HepG2 (cell line): Measurements from ENCODE around the gene PDLIM5. TPM values are rescaled to one million over a fixed set of nuclear protein-coding genes. Genes with fewer than 3 reads are reported as not detected.

Experiments
- ARHGAP35 ChIP-seq: sonication (generic); formaldehyde crosslinking; IDR thresholded peaks from 2 replicates; pipeline ENCODE4 v1.9.0; 2022; ENCODE audit warnings: mild to moderate bottlenecking, inconsistent platforms, moderate library complexity, missing genetic modification reagents, borderline replicate concordance
- ATF7 ChIP-seq, 2 experiments: fragments of 450-650 bp in 1 of 2; sonication (generic) in 1 of 2; formaldehyde crosslinking in 1 of 2; IDR thresholded peaks; 2 replicates each; pipeline versions ENCODE4 v1.4.0 to v1.6.1; 2016 to 2020; ENCODE audit warnings: antibody characterized with exemption in 1 of 2, mild to moderate bottlenecking in 1 of 2, missing genetic modification reagents in 1 of 2
- CCDC6 ChIP-seq: sonication (generic); formaldehyde crosslinking; IDR thresholded peaks from 2 replicates; pipeline ENCODE4 v1.8.1; 2022; ENCODE audit warnings: mild to moderate bottlenecking, missing genetic modification reagents, moderate library complexity
- CREB1 ChIP-seq, 2 experiments: fragments of 450-650 bp in 1 of 2; IDR thresholded peaks; 2 replicates each; pipeline ENCODE4 v1.6.1; 2016 to 2017; ENCODE audit warnings: control low read depth in 1 of 2, mild to moderate bottlenecking in 1 of 2, missing compliant biosample characterization in 1 of 2, missing genetic modification characterization in 1 of 2
- DR1 ChIP-seq: sonication (generic); formaldehyde crosslinking; IDR thresholded peaks from 2 replicates; pipeline ENCODE4 v1.8.0; 2021; ENCODE audit warnings: mild to moderate bottlenecking, missing genetic modification reagents, inconsistent platforms
- FOXA3 ChIP-seq: IDR thresholded peaks from 2 replicates; pipeline ENCODE4 v1.6.1; 2016; ENCODE audit warnings: missing genetic modification reagents, missing compliant biosample characterization
- FOXJ3 ChIP-seq: sonication (generic); formaldehyde crosslinking; IDR thresholded peaks from 2 replicates; pipeline ENCODE4 v1.4.0; 2020; ENCODE audit warnings: missing genetic modification reagents, mild to moderate bottlenecking, borderline replicate concordance
- IRF2 ChIP-seq: IDR thresholded peaks from 2 replicates; pipeline ENCODE4 v1.6.1; 2018; ENCODE audit warnings: missing genetic modification reagents, missing compliant biosample characterization
- KLF11 ChIP-seq: IDR thresholded peaks from 2 replicates; pipeline ENCODE4 v1.6.1; 2016; ENCODE audit warnings: missing compliant biosample characterization
- KMT2B ChIP-seq: IDR thresholded peaks from 2 replicates; pipeline ENCODE4 v1.6.1; 2016; ENCODE audit warnings: missing genetic modification reagents, missing compliant biosample characterization
- SYNCRIP ChIP-seq: fragments of 200-400 bp; formaldehyde crosslinking; IDR thresholded peaks from 2 replicates; pipeline ENCODE4 v1.6.1; 2018; ENCODE audit warnings: mild to moderate bottlenecking, low read depth, low read length; ENCODE audit not compliant: insufficient read depth
- TAF1 ChIP-seq: sonication (generic); formaldehyde crosslinking; IDR thresholded peaks from 2 replicates; pipeline ENCODE4 v1.4.0; 2020; ENCODE audit warnings: missing genetic modification reagents
- ZMAT3 ChIP-seq: sonication (generic); formaldehyde crosslinking; conservative IDR thresholded peaks from 2 replicates; pipeline ENCODE4 v1.7.0; 2021; ENCODE audit warnings: missing genetic modification reagents
- ZNF274 ChIP-seq: sonication (generic); formaldehyde crosslinking; IDR thresholded peaks from 2 replicates; pipeline ENCODE4 v1.5.1; 2020; ENCODE audit warnings: mild to moderate bottlenecking, missing genetic modification reagents
- ZNF44 ChIP-seq: sonication (generic); formaldehyde crosslinking; IDR thresholded peaks from 2 replicates; pipeline ENCODE4 v1.5.1; 2020; ENCODE audit warnings: mild to moderate bottlenecking, missing genetic modification reagents
- ZNF562 ChIP-seq: sonication (generic); formaldehyde crosslinking; IDR thresholded peaks from 2 replicates; pipeline ENCODE4 v1.8.0; 2022; ENCODE audit warnings: missing genetic modification reagents, borderline replicate concordance
- ZNF607 ChIP-seq: sonication (generic); formaldehyde crosslinking; IDR thresholded peaks from 2 replicates; pipeline ENCODE4 v1.5.1; 2020; ENCODE audit warnings: missing genetic modification reagents, mild to moderate bottlenecking, borderline replicate concordance
- ZSCAN31 ChIP-seq: sonication (generic); formaldehyde crosslinking; IDR thresholded peaks from 2 replicates; pipeline ENCODE4 v1.5.0; 2020; ENCODE audit warnings: low read depth, mild to moderate bottlenecking, missing genetic modification reagents
- polyA plus RNA-seq, 8 experiments: library from polyadenylated mRNA; depleted of rRNA in 3 of 8; stranded (reverse) in 7 of 8; unstranded in 1 of 8; fragments of >200 nt; fragmentation: Illumina TruSeq in 4 of 8; extraction: Trizol in 4 of 8; gene quantifications; 2 replicates each; pipeline versions ENCODE4 v1.2.1 to v1.2.3, GENCODE V29; 2011 to 2016; ENCODE audit warnings: low read depth in 4 of 8, missing spikeins in 1 of 8, mixed read lengths in 1 of 8; ENCODE audit not compliant: insufficient read depth in 1 of 8
- total RNA-seq, 5 experiments: library from RNA; depleted of rRNA; stranded (reverse); fragments of >200 nt; fragmentation: Illumina TruSeq; extraction: Trizol; gene quantifications; 2 replicates each; pipeline ENCODE4 v1.2.3, GENCODE V29; 2016; ENCODE audit warnings: low read depth in 1 of 5
- TF ChIP-seq, protein P1 (sequence below): sonication (generic); formaldehyde crosslinking; IDR thresholded peaks from 2 replicates; pipeline ENCODE4 v1.4.0; 2020; ENCODE audit warnings: missing genetic modification reagents
- TF ChIP-seq, protein P2 (sequence below): IDR thresholded peaks from 2 replicates; pipeline ENCODE4 v1.6.1; 2018; ENCODE audit warnings: missing genetic modification reagents, mild to moderate bottlenecking, missing compliant biosample characterization
- TF ChIP-seq, protein P3 (sequence below), 2 experiments: sonication (generic) in 1 of 2; formaldehyde crosslinking in 1 of 2; IDR thresholded peaks; 2 replicates each; pipeline versions ENCODE4 v1.6.1 to v1.9.0; 2014 to 2022; ENCODE audit warnings: antibody characterized with exemption in 1 of 2, borderline replicate concordance in 1 of 2, inconsistent platforms in 1 of 2, low read depth in 1 of 2, missing genetic modification reagents in 1 of 2

The PDLIM5 gene
- total and polyA plus RNA-seq, 2 of the 13 experiments (the other 11 are each of a cell fraction or from before 2014, with no cell fraction given), result 52.8 to 119 TPM

DNA sequence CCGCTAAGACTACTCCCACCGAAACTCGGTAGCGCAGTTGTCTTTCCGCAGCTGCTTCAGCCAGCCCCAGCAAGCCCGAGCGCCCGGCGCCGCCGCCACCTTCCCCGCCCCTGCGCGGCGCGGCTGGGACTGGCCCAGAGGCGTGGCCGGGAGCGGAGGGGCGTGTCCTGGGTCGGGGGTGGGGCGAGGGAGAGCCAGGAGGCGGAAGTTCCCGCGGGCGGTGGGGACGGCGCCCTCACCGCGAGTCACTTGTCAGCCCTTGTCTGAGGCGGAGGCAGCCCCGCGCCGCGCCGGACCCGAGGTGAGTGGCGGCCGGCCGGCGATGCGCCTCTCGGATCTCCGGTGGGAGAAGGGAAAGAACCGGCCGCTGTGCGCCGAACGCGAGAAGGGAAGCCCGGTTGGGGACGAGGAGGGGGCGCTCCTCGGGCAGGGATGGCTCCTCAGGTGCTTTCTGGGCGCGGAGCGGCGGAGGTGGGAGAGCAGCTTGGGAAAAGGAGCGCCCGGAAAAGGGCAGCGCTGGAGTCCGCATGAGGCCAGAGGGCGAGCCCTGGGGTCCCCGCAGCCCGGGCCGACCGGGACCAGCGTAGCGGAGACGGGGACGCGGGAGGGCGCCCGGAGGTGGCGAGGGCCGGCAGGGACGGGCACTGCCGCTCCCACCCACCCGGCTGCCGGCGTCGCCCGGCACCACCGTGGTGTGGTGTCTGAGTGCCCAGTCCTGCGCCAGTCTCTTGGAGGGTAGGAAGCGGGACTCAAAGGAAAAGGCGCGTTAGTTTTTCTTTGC is at the start of gene PDLIM5 (continued):
- TF ChIP-seq ZSCAN31 (CRISPR knock-in tag) (peak; percentile 62; the same call in 1 of the 2 replicates), ZNF607 (0 out of 2 replicates have a peak, but pooled peaks have one; percentile 85), ARHGAP35 (CRISPR knock-in tag) (no peak; the same call in 1 of the 2 replicates), SYNCRIP (no peak), CREB1 (IDR thresholded peaks at IDR 0.05) (no peak), CREB1 (CRISPR knock-in tag; IDR thresholded peaks at IDR 0.05) (no peak), ZNF562 (CRISPR knock-in tag) (no peak), KLF11 (CRISPR knock-in tag) (no peak), FOXJ3 (CRISPR knock-in tag) (no peak), ZMAT3 (CRISPR knock-in tag) (peak; percentile 36; the same call in 1 of the 2 replicates), TAF1 (CRISPR knock-in tag) (peak; percentile 98), IRF2 (CRISPR knock-in tag) (peak; percentile 74), FOXA3 (CRISPR knock-in tag) (peak; percentile 53), DR1 (0 out of 2 replicates have a peak, but pooled peaks have one; percentile 24), CCDC6 (CRISPR knock-in tag) (no peak; the same call in none of the 2 replicates), ATF7 (IDR thresholded peaks at IDR 0.05) (no peak), ATF7 (CRISPR knock-in tag; IDR thresholded peaks at IDR 0.05) (no peak), ZNF274 (CRISPR knock-in tag) (peak; percentile 91; the same call in 1 of the 2 replicates), ZNF44 (CRISPR knock-in tag) (no peak), KMT2B (peak; percentile 61; the same call in 1 of the 2 replicates)
- TF ChIP-seq, protein P1, sequence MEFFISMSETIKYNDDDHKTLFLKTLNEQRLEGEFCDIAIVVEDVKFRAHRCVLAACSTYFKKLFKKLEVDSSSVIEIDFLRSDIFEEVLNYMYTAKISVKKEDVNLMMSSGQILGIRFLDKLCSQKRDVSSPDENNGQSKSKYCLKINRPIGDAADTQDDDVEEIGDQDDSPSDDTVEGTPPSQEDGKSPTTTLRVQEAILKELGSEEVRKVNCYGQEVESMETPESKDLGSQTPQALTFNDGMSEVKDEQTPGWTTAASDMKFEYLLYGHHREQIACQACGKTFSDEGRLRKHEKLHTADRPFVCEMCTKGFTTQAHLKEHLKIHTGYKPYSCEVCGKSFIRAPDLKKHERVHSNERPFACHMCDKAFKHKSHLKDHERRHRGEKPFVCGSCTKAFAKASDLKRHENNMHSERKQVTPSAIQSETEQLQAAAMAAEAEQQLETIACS (CRISPR knock-in tag), result no peak
- TF ChIP-seq, protein P2, sequence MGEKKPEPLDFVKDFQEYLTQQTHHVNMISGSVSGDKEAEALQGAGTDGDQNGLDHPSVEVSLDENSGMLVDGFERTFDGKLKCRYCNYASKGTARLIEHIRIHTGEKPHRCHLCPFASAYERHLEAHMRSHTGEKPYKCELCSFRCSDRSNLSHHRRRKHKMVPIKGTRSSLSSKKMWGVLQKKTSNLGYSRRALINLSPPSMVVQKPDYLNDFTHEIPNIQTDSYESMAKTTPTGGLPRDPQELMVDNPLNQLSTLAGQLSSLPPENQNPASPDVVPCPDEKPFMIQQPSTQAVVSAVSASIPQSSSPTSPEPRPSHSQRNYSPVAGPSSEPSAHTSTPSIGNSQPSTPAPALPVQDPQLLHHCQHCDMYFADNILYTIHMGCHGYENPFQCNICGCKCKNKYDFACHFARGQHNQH (CRISPR knock-in tag), result peak; percentile 77
- TF ChIP-seq, protein P3, sequence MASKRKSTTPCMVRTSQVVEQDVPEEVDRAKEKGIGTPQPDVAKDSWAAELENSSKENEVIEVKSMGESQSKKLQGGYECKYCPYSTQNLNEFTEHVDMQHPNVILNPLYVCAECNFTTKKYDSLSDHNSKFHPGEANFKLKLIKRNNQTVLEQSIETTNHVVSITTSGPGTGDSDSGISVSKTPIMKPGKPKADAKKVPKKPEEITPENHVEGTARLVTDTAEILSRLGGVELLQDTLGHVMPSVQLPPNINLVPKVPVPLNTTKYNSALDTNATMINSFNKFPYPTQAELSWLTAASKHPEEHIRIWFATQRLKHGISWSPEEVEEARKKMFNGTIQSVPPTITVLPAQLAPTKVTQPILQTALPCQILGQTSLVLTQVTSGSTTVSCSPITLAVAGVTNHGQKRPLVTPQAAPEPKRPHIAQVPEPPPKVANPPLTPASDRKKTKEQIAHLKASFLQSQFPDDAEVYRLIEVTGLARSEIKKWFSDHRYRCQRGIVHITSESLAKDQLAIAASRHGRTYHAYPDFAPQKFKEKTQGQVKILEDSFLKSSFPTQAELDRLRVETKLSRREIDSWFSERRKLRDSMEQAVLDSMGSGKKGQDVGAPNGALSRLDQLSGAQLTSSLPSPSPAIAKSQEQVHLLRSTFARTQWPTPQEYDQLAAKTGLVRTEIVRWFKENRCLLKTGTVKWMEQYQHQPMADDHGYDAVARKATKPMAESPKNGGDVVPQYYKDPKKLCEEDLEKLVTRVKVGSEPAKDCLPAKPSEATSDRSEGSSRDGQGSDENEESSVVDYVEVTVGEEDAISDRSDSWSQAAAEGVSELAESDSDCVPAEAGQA (IDR thresholded peaks at IDR 0.05; ENCODE audit: low read depth), result no peak
- TF ChIP-seq, protein P3 (CRISPR knock-in tag; IDR thresholded peaks at IDR 0.05; ENCODE audit: borderline replicate concordance), result 0 out of 2 replicates have a peak, but pooled peaks have one; percentile 28
